Stimulated activated CD4-positive, alpha-beta T cell treated with anti-CD3 and anti-CD28 coated beads, Interleukin-12 subunit alpha, Interleukin-12 subunit beta, amount 100 ng/mL, for 24 hours (primary cell): Measurements from ENCODE around the gene CIAPIN1.
"Not testable (repeated sequence)": the region's sequence is repeated elsewhere in the genome, so short reads cannot be mapped to it uniquely, and the experiment has no call there.

ENCODE experiments used
- DNase-seq, 2 experiments: peaks; one replicate each; pipeline ENCODE4 v3.0.0-alpha.2; 2020; ENCODE audit warnings: low read depth in 2 of 2

The CIAPIN1 gene

DNA sequence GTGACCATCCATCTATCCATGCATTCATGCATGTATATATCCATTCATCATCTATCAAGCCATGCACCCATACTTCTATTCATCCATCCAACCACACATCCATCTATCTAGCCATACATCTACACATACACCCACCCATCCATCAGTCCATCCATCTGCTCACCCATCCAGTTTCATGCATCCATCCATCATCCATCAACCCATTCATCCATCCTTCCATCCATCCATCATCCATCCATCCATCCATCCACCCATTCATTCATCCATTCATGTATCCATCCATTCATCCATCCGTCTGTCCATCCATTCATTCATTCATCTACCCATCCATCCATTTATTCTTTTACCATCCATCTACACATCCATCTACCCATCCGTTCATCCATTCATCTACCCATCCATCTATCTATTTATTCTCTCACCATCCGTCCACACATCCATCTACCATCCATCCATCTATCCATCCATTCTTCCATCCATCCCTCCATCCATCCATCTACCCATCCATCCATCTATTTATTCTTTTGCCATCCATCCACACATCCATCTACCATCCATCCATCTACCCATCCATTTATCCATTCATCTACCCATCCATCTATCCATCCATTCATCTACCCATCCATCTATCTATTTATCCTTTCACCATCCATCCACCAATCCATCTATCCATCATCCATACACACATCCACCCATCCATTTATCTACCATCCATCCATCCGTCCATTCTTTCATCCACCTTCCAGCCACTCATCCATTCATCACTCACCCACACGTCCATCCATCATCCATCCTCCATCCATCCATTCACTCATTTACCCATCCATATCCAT lies 39.4 kb downstream of the CIAPIN1 start:
- no peak for DNase-seq

DNA sequence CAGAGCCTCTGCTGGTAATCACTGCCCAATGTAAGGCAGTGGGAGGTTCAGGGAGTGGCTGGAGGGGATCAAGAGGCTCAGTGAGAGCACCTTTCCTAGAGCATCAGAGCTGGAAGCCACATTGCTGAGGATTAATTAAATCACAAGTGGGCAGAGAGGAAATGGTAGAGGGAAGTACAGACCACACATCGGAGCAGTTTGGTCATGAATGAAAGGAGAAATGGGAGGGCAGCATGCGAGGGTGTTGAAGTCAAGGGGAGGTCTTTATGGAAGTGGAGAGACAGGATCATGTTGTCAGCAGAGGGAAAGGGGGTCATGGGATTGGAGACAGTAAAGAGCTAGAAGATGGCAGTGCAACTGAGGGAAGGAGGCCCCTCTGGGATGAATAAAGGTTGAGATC lies 40.3 kb downstream of the CIAPIN1 start:
- DNase-seq = no peak

DNA sequence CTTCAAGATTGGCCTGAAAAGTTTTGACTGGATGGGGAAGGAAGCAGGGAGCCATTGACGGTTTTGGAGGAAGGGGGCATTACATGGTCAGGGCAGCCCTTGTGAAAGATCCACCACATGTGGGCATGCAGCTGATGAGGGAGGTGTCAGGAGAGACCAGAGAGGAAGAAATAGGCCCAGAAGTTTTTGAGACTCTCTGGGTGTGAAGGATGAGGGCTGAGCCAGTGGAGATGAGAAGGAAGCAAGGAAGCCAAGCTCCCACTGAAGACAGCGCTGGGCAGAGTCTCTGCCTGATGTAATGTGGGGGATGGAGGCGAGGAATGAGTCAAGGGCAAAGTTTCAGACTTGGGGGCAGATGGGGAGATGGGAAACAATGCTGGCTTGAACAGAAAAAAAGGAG lies 42.1 kb downstream of the CIAPIN1 start:
- no peak for DNase-seq

DNA sequence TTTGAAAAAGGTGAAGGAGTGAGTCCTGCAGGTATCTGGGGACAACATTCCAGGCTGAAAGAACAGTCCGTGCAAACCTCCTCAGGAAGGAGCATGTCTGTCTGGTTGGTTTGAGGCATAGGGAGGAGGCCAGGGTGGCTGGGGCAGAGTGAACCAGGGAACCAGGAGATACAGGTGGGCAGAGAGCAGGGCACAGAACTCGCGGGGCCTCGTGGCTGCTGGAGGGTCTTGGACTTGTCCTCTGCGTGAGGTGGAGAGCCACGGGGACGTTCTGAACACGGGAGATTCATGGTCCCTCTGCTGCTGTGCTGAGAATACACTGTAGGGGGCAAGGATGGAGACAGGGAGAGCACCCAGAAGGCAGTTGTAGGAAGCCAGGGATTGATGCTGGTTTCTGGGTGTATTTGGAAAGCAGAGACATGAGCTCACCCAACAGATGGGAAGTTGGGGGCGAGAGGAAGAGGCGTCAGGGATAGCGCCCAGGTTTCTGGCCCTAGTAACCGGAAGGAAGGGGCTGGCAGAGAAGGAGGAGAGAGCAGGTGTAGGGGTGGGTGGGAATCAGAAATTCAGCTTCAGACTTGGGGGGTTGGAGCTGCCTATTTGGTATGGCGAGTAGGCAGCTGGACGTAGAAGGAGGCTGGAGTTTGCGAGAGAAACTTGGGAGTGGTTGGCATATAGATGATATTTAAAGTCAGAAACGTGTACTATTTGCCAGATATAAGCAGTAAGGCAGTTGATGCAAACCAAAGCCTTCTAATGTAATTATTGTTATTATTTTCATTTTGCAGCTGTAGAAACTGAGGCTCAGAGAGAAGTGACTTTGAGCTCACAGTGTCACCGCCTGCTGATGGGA lies 43.0 kb downstream of the CIAPIN1 start, which contains the start of gene CCL17:
CCL17 (plus strand) TSS at position 803 of the 853 bp plus-strand sequence. CDS start 9,166 bp downstream, outside the sequence.
- DNase-seq = no peak

DNA sequence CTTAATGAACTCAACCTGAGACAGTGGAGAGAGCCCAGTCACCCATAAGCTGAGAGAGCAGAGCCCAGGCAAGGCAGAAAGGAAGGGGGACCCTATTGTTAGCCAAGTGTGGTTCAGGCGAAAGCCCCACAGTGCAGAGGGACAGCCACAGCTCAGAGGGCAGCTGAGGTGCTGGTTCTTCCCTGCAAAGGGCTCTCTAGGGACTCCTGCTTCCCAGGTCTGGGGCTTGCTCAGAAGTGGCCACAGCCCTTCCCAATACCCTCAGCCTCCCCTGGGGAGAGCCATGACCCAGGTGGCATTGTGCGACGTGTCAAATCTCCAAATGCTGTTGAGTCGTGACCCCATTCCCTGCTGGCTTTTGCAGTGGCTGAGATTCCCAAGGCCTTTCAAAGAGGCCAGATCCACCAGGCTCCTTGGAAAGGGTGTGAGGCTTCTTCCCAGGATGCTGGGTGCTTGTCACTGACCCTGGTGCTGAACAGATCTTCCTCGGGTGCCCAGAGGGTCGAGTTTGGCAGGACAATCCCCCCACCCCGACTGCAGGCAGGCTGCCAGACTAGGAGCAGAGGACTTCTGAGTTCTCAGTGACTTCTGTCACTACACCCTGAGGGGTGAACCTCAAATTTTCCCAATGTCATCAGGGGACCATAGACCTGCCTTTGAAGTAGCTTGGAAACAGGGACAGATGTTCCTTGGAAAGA lies 45.1 kb downstream of the CIAPIN1 start:
- no peak for DNase-seq

DNA sequence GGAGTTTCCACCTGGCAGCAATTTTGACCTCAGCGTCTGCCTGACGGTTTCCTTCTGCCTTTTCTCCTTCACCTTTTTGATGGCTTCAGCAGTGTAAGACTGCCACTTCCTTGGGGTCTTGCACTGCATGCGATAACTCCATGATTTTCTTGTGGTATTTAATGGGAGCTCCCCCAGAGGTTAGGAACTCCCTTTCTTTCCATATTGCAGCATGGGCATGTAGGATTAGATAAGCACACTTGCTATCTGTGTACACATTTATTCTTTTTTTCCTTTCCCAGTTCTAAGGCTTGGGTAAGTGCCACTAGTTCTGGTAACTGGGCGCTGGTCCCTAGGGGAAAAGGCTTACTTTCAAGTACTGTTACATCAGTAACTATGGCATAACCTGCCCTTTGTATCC lies 49.7 kb downstream of the CIAPIN1 start:
- DNase-seq = not testable (repeated sequence)

DNA sequence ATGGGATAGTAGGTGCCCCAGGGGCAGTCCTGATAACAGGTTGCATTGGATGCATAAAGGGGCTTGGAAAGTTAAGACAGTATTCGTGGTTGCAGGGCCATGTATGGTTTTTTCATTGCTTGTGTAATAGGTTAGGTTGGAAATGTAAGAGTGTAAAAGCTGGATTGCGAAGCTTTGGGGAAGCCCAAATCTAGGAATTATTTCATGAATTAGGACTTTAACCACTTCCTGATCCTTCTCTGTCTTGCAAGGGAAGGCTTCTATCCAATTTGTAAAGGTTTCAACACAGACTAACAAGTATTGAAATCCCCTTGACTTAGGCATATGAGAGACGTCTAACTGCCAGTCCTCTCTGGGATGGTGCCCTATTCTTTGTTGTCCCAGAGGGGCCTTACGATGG lies 50.4 kb downstream of the CIAPIN1 start:
- no peak for DNase-seq

DNA sequence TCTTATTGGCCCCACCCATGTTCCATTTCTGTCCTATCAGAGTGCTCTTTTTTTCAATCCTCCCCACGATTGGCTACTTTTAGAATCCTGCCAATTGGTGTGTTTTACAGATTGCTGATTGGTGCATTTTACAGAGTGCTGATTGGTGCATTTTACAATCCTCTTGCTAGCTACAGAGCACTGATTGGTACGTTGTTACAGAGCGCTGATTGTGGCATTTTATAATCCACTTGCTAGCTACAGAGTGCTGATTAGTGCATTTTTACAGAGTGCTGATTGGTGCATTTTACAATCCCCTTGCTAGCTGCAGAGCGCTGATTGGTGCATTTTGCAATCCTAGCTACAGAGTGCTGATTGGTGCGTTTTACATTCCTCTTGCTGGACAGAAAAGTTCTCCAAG lies 52.2 kb downstream of the CIAPIN1 start:
- DNase-seq = no peak

DNA sequence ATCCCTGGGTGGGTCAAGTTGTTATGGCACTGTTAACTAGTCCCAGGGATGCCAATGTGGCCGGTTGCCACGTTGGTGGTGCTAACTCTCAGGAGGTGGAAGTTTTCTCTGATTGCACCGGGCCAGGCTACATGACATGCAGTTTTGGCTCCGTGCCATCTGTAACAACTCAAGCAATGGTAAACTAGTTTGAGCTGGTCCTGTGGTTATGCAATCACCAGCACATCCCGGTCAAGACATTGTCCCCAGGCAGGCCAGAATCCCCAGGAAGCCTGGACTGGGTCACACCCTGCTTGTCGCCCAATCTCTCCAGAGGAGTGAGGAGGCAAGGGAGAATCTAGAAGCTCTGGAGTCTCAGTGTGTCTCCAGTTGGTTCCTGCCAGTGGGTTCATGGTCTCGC lies 52.7 kb downstream of the CIAPIN1 start:
- DNase-seq = no peak

DNA sequence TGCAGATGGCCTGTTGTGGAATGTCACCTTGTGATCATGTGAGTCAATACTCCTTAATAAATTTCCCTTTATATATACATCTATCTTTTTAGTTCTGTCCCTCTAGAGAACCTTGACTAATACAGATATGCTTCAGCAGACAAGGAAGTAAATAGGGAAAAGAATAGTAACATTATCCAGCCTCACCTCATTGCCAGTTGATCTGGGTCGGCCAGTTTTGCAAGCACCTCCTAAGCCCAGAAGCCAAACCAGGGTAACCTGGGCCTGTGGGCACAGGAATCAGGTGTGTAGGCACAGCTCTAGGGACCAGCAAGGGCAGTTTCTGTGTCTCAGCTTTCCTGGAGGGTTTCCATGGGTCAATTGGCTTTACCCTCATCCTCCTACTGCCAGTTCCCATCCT lies 54.5 kb downstream of the CIAPIN1 start:
- DNase-seq = no peak

DNA sequence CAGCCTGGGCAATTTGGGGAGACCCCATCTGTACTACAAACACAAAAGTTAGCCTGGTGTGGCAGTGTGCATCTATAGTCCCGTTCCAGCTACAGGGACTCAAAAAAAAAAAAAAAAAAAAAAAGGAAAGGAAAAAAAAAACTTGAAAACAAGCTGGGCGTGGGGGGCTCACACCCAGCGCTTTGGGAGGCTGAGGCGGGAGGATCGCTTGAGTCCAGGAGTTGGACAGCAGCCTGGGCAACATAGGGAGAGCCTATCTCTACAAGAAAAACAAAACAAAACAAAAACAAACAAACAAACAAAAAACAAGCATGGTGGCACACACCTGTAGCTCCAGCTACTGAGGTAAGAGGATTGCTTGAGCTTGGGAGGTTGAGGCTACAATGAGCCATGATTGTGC lies 55.5 kb downstream of the CIAPIN1 start:
- no peak for DNase-seq

DNA sequence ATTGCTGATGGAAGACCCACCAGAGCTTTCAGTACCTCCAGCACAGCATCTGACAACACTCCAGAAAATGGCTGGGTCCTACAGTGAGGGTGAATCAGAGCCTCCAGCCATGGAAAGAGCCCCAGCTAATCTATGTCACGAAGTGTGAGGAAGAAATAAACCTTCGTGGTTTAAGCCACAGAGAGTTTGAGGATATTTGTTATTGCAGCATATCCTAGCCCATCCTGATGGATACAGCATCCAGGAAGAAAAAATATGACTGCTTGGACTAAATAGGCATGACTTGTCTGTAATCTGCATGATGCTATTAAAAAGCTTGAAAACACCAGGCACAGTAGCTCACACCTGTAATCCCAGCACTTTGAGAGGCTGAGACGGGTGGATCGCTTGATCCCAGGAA lies 55.9 kb downstream of the CIAPIN1 start:
- no peak for DNase-seq

DNA sequence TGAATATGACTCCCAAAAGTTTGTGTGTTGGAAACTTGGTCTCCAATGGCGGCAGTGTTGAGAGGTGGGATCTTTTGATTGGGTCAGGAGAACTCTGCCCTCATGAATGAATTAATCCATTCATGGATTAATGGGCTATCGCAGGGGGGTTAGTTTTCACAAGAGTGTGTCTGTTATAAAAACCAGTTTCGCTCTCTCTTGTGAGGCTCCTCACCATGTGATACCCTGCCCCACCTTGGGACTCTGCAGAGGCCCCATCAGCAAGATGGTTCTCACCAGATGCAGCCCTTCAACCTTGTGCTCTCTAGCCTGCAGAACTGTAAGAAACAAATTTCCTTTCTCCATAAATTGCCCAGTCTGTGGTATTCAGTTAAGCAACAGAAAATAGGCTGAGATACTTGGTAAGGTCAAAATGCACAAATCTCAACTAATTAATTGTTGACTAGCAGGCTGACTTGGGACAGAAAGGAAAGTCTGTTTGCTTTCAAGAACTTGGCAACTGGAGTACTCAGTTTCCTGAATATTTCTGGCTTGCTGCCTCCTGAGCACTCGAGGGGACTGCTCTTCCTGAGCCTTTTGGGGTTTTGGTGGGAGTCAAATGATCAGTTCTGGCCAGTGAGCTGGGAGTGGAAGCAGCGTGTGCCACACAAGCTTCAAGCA lies 56.4 kb downstream of the CIAPIN1 start:
- no peak for DNase-seq

DNA sequence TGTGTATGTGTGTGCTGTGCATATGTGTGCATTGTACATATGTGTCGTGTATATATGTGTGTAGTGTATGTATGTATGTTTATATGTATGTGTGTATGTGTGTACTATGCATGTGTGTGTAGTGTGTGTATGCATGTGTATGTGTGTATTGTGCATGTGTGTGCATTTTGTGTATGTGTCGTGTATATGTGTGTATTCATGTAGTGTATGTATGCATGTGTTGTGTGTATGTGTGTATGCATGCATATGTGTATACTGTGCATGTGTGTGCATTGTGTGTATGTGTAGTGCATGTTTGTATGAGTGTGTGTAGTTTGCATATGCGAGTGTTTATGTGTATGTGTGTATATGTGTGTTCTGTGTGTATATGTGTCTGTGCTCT lies 58.1 kb downstream of the CIAPIN1 start:
- no peak for DNase-seq

DNA sequence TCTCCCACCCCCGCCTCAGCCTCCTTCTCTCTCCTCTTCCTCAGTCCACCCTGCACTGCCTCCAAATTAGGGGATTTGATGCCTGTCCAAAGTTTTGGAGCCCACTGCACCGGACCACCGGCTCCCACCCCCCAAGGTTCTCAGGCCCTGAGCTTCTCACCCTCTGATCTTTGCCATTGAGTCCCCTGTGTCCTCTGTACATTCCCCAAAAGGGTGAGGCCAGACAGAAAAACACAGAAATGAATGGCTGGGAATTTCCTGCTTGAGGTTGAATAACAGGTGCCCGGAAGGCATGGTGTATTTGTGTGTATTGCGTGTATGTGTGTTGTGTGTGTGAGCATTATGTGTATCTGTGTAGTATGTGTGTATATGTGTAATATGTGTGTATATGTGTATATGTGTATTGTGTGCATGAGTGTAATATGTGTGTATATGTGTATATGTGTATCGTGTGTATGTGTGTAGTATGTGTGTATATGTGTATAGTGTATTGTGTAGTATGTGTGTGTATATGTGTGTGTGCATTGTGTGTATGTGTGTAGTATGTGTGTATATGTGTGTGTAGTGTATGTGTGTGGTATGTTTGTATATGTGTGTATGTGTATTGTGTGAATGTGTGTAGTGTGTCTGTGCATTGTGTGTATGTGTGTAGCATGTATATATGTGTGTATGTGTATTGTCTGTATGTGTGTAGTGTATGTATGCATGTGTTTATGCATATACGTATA lies 58.7 kb downstream of the CIAPIN1 start:
- DNase-seq = no peak

DNA sequence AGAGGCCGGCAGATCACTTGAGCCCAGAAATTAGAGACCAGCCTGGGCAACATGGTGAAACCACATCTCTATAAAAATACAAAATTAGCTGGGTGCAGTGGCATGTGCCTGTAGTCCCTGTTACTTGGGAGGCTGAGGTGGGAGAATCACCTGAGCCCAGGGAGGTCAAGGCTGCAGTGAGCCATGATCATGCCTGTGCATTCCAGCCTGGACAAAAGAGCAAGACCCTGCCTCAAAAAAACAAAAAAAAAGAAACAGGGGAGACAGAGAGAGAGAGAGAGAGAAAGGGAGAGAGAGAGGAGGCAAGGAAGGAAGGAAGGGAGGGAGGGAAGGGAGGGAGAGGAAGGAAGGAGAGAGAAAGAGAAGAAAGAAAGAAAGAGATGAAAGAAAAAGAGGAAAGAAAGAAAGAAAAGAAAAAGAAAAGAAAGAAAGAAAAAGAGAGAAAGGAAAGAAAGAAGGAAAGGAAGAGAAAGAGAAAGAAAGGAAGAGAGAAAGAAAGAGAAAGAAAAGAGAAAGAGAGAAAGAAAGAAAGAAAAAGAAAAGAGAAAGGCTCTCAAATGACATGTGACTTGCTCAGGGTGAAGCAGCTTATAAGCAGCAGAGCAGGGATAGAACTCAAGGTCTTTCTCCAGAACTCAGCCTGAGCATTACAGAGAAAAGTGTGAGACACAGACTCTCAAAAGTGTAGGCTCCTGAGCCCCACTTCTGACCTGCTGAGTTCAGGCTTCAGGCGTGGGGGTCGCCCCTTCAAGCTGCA lies 59.4 kb downstream of the CIAPIN1 start:
- no peak for DNase-seq

DNA sequence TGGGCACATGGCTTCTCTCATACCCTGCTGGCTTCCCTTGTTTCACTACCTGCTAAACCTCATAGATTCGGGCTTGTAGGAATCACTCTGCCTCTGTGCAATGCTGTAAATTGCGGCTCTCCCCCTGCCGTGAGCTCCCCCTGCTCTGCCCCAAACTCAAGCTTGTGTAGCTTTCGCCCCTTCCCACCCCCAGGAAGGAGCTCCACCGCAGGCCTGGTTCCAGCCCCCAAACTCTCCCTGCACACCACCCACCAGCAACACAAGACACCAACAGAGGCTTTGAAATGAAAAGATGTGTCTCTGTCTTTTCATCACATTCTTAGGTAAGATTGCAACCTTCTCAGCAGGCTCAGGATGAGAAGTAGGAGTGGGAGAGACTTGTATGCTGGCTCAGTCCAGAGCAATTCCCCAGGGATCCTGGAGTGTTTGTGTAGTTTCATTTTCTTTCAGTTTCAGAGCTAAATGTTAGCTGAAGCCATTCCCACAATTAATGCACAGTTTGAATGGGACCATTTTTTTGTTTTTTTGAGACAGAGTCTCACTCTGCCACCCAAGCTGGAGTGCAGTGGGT lies 60.7 kb downstream of the CIAPIN1 start:
- no peak for DNase-seq

DNA sequence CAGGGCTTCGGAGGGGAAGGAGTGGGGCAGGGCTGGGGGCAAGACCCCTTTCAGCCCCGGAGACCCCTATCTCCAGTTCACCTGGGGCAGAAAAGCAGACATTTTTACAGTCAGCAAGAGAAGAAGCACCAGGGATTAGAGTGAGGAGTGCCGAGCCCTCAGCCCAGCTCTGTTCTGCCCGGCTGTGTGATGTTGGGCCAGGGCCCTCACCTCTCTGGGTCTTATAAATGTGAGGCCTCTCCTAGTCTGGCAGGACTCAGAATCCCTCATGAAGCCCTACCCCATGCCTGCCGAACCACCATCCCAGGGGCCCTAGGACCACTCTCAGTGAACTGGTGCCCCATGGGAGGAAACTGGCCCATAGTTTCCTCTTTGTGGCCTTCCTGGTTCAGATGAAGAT lies 62.1 kb downstream of the CIAPIN1 start:
- no peak for DNase-seq

DNA sequence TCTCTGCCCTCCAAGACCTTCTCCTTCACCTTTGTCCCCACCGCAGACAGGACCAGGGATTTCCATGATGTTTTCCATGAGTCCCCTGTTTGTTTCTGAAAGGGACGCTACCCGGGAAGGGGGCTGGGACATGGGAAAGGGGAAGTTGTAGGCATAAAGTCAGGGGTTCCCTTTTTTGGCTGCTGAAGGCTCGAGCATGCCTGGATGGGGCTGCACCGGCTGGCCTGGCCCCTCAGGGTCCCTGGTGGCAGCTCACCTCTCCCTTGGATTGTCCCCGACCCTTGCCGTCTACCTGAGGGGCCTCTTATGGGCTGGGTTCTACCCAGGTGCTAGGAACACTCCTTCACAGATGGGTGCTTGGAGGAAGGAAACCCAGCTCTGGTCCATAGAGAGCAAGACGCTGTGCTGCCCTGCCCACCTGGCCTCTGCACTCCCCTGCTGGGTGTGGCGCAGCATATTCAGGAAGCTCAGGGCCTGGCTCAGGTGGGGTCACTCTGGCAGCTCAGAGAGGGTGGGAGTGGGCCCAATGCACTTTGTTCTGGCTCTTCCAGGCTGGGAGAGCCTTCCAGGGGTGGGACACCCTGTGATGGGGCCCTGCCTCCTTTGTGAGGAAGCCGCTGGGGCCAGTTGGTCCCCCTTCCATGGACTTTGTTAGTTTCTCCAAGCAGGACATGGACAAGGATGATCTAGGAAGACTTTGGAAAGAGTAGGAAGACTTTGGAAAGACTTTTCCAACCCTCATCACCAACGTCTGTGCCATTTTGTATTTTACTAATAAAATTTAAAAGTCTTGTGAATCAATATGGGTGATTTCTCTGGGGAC lies 62.7 kb downstream of the CIAPIN1 start:
- no peak for DNase-seq
